ENCODE data around the gene TPBGL.

Gene TPBGL, protein sequence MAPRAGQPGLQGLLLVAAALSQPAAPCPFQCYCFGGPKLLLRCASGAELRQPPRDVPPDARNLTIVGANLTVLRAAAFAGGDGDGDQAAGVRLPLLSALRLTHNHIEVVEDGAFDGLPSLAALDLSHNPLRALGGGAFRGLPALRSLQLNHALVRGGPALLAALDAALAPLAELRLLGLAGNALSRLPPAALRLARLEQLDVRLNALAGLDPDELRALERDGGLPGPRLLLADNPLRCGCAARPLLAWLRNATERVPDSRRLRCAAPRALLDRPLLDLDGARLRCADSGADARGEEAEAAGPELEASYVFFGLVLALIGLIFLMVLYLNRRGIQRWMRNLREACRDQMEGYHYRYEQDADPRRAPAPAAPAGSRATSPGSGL

GRCh38 chr11:75240311-75241035, at the start of gene TPBGL:
TPBGL (plus strand) TSS chr11:75240774; CDS start chr11:75241050, 276 bp downstream.
- no peak for DNase-seq

- no peak for DNase-seq
Measured at GRCh38 chr11:75191330-75191717, 49.2 kb upstream of the TPBGL start.

DNA sequence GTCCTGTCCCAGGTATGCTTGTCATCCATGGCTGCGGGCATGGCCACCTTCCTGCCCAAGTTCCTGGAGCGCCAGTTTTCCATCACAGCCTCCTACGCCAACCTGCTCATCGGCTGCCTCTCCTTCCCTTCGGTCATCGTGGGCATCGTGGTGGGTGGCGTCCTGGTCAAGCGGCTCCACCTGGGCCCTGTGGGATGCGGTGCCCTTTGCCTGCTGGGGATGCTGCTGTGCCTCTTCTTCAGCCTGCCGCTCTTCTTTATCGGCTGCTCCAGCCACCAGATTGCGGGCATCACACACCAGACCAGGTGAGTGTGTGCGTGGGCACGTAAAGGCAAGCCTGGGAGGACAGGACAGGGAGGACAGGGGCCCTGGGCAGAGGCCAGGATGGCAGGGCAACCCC, 47.3 kb upstream of the TPBGL start:
- DNase-seq, result no peak

DNA sequence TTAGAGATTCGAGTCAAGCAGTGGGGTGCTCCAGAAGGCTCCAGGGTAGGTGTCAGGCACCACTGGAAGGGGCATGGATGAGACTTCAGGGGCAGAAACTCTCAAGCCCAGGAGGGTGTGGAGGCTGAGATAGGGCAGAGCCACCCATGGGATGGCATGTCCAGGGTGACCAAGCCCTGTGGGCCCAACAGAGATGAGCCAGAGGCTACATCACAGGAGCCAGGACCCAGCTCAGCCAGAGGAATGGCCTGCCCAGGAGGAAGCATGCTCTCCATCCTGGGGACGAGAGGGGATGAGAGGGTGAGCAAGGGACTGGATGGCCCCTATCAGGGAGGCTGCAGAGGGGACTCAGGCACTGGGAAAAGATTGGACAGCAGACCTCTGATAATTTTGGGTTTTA, 46.9 kb upstream of the TPBGL start:
- DNase-seq, result no peak

GRCh38 chr11:75194147-75194546, 46.4 kb upstream of the TPBGL start:
- no peak for DNase-seq

DNA sequence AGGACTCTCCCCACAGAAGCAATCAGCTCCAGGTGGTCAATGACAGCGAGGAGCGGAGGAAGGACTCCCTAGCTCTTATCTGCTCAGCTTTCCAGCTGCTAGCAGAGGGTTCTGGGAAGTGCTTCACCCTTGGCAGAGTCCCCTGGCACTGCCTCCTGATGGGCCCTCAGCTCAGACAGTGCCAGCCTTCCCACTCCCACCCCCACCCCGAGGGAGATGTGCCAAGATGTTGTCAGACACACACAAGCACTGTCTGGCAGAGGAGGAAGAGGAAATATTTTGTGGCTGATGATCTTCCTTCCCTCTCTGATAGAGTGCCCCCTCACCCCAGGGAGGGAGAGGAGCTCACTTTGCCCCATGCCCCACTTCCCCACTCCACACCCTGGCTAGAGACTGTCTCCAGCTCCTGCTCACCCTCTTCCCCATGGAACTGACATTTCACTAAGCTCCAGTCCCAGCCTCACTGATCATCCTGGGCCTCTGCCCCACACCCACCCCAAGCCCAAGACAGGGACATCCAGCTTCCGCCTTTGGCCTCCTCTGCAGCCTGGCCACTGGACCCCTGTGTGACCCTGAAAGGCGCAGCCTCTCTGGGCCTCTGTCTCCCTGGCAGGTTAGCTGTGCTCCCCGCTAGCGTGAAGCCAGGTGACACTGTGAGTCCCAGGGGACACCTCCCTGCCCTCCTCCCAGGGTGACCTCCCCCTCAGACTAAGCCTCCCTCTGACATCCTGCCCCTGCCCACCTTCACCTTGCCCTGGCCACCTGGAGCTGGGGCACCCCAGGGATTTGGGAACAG, 45.2 kb upstream of the TPBGL start:
- DNase-seq, result no peak

- DNase-seq, result no peak
Measured at GRCh38 chr11:75196426-75196825, 44.1 kb upstream of the TPBGL start.

- no peak for DNase-seq
Measured at GRCh38 chr11:75197512-75198277, 42.9 kb upstream of the TPBGL start.

GRCh38 chr11:75198278-75198973, 42.1 kb upstream of the TPBGL start:
- DNase-seq, result no peak

- DNase-seq, result peak; percentile 10
Measured at GRCh38 chr11:75199412-75199955, 41.1 kb upstream of the TPBGL start.

DNA sequence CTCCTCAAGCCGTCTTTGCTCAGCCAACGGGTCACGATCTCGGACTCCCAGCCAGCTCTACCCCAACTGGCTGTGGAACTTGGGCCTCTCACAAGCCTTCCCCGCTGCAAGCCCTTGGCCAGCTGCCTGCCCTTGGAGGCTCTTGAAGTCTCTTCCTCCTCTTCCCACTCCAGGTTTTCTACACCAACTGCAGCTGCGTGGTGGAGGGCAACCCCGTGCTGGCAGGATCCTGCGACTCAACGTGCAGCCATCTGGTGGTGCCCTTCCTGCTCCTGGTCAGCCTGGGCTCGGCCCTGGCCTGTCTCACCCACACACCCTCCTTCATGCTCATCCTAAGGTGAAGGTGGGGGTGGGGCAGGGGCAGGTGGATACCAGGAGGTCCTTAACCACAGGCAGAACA, 40.5 kb upstream of the TPBGL start:
- no peak for DNase-seq

- DNase-seq, result no peak
Measured at GRCh38 chr11:75200531-75200930, 40.0 kb upstream of the TPBGL start.

DNA sequence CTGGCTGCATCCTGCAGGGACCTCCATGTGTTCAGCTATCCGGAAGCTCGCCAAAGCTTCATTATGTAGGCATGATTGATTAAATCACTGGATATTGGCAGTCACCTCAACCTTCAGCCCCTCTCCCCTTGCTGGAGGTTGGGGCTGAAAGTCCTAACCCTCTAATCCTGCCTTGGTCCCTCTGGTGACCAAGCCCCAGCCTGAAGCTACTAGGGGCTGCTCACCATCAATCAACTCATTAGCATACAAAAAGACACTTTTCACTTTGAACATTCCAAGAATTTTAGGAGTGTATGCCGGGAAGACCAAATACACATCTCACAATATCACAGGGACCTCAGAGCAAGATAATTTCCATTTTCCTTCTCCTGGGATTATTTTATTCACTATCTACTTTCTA, 38.8 kb upstream of the TPBGL start:
- DNase-seq, result no peak

GRCh38 chr11:75202195-75202594, 38.4 kb upstream of the TPBGL start:
- no peak for DNase-seq

- DNase-seq, result no peak
Measured at GRCh38 chr11:75203138-75203537, 37.4 kb upstream of the TPBGL start.

- no peak for DNase-seq
Measured at GRCh38 chr11:75203641-75204011, 36.9 kb upstream of the TPBGL start.

DNA sequence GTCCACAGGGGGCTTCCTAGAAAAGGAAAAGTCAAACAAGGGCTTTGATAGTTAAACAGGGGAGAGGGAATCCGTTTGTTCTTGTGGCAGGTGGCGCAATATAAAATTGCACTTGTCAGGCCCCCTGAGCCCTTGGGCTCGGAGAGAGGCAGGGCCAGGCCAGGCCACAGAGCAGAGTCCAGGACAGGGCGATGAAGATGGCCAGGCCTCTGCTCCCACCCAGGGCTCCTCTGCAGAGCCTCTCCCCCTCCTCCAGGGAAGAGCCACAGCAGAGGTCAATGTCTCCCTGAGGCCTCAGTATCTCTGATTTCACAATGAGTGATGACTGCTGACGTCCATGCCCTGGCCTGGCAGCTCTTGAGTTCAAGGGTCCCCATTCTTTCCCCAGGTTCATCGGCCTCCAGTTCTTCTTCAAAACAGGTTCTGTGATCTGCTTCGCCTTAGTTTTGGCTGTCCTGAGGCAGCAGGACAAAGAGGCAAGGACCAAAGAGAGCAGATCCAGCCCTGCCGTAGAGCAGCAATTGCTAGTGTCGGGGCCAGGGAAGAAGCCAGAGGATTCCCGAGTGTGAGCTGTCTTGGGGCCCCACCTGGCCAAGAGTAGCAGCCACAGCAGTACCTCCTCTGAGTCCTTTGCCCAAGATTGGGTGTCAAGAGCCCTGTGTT, 36.4 kb upstream of the TPBGL start:
- no peak for DNase-seq

- DNase-seq, result peak; percentile 58
Measured at GRCh38 chr11:75204685-75205563, 35.6 kb upstream of the TPBGL start.

DNA sequence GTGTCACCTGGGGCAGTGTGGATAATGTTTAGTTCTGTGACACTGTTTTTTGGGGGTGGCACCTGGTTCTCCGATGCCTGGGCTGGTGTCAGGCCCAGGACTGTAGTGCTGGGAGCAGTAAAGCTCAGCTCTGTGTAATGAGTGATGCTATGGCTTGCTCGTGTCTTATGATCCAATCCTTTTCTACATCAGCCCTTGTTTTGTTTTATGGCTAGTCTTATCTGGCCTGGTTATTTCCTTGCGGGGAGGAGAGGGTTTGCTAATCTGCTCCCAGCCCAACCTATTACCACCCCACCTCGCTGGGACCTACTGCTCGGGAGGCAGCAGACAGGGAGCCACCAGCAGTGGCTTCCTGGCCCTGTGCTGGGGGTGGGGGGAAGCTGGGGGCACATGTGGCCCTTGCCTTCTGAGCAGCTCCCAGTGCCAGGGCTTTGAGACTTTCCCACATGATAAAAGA, 35.0 kb upstream of the TPBGL start:
- no peak for DNase-seq

GRCh38 chr11:75208446-75208845, 32.1 kb upstream of the TPBGL start:
- no peak for DNase-seq

Measured in NCI-H187 treated with DMSO at 0.1 percent for 48 hours (cell line).